K562 (cell line): ENCODE results near the gene THADA. TPM values are rescaled to one million over a fixed set of nuclear protein-coding genes. Genes with fewer than 3 reads are reported as not detected.

ENCODE experiments used
- ATAC-seq: fragments of 200-7000 bp; cut with Tn5 transposase; 3 replicates; pipeline ENCODE4 v1.9.1; 2020; ENCODE audit warnings: moderate library complexity
- BruUV-seq: library from RNA; stranded (reverse); fragments of 400-500 nt; replicated peaks from 2 replicates; lab custom pipeline; 2021; lab: Mats Ljungman, UMichigan
- CTCF ChIA-PET: fragments of 300-600 bp; formaldehyde crosslinking; extraction: SDS; loops from one replicate; lab custom pipeline; 2021; ENCODE audit warnings: low intra/inter-chr PET ratio; lab: Yijun Ruan, JAX
- POLR2A ChIA-PET: fragments of 300-600, 350-650 bp; sonication (Branson Sonifier 250); formaldehyde crosslinking; extraction: SDS; loops from one replicate; lab custom pipeline; 2021; ENCODE audit warnings: antibody characterized with exemption, inconsistent platforms; lab: Yijun Ruan, JAX
- DNase-seq, 4 experiments: peaks; one replicate each; pipeline versions ENCODE4 v3.0.0 to v3.0.0-alpha.2; 2011 to 2018; ENCODE audit warnings: low spot score in 3 of 4, mixed read lengths in 3 of 4; ENCODE audit errors: extremely low read depth in 1 of 4
- FAIRE-seq: peaks from 2 replicates; lab custom pipeline; 2011; peaks lifted over from hg19 to GRCh38; lab: Jason Lieb, UNC
- H2AFZ ChIP-seq: 2 replicates; pipeline ENCODE4 v1.6.0; 2011; ENCODE audit warnings: low read depth, low read length, control low read depth, inconsistent platforms
- H3K27ac ChIP-seq: fragments of 200-600 bp; 3 replicates; pipeline ENCODE4 v1.8.0; 2011; ENCODE audit warnings: low read depth, mild to moderate bottlenecking, control low read depth, inconsistent platforms, low read length, moderate library complexity, mixed read lengths; ENCODE audit errors: extremely low read depth
- H3K27me3 ChIP-seq, 2 experiments: fragments of 300-600 bp in 1 of 2; 2 replicates in 1 of 2; 3 replicates in 1 of 2; pipeline versions ENCODE4 v1.6.0 to v1.8.0; 2011; ENCODE audit warnings: inconsistent platforms in 2 of 2, low read length in 2 of 2, mild to moderate bottlenecking in 1 of 2, mixed read lengths in 1 of 2, moderate library complexity in 1 of 2; ENCODE audit not compliant: control insufficient read depth in 2 of 2, insufficient read depth in 2 of 2
- H3K36me3 ChIP-seq: fragments of 300-600 bp; 3 replicates; pipeline ENCODE4 v1.8.0; 2011; ENCODE audit warnings: mild to moderate bottlenecking, low read length, inconsistent platforms; ENCODE audit not compliant: control insufficient read depth, insufficient read depth
- H3K4me1 ChIP-seq, 2 experiments: fragments of 200-600 bp in 1 of 2; replicated peaks in 1 of 2; 2 replicates in 1 of 2; 3 replicates in 1 of 2; pipeline versions ENCODE4 v1.5.1 to v1.8.0; 2011; ENCODE audit warnings: inconsistent platforms in 2 of 2, low read length in 2 of 2, mild to moderate bottlenecking in 1 of 2, mixed read lengths in 1 of 2, moderate library complexity in 1 of 2; ENCODE audit not compliant: control insufficient read depth in 2 of 2, insufficient read depth in 2 of 2
- H3K4me2 ChIP-seq: 2 replicates; pipeline ENCODE4 v1.6.1; 2011; ENCODE audit warnings: low read length, control low read depth, inconsistent platforms, mixed read lengths; ENCODE audit not compliant: insufficient read depth
- H3K4me3 ChIP-seq: fragments of 200-600 bp; sonication (generic), shearing (Covaris generic); 2 replicates; pipeline ENCODE4 v1.5.1; 2016; ENCODE audit warnings: control low read depth, inconsistent platforms
- H3K79me2 ChIP-seq: fragments of 200-600 bp; 3 replicates; pipeline ENCODE4 v1.8.0; 2011; ENCODE audit warnings: low read length, inconsistent platforms; ENCODE audit not compliant: control insufficient read depth, insufficient read depth
- H3K9ac ChIP-seq, 2 experiments: 2 replicates each; pipeline versions ENCODE4 v1.6.0 to v1.6.1; 2011; ENCODE audit warnings: low read depth in 2 of 2, low read length in 2 of 2, control low read depth in 1 of 2, inconsistent platforms in 1 of 2, mild to moderate bottlenecking in 1 of 2, mixed read lengths in 1 of 2; ENCODE audit not compliant: insufficient read depth in 1 of 2
- H3K9me1 ChIP-seq: one replicate; pipeline ENCODE4 v1.6.0; 2011; ENCODE audit warnings: inconsistent platforms, mild to moderate bottlenecking, low read length, moderate library complexity; ENCODE audit not compliant: control insufficient read depth, insufficient read depth
- H3K9me3 ChIP-seq: replicated peaks from 2 replicates; pipeline ENCODE4 v1.5.1; 2011; ENCODE audit warnings: low read depth, low read length, inconsistent platforms; ENCODE audit not compliant: control insufficient read depth, insufficient read depth
- H4K20me1 ChIP-seq: replicated peaks from 2 replicates; pipeline ENCODE4 v1.6.1; 2011; ENCODE audit warnings: low read length, inconsistent platforms, mixed read lengths; ENCODE audit not compliant: control insufficient read depth, insufficient read depth
- BRF1 ChIP-seq: IDR thresholded peaks from 3 replicates; pipeline ENCODE4 v1.6.1; 2011; ENCODE audit warnings: borderline replicate concordance, mild to moderate bottlenecking; ENCODE audit not compliant: insufficient read length; ENCODE audit errors: extremely low read depth
- CTCF ChIP-seq, 3 experiments: IDR thresholded peaks in 2 of 3; conservative IDR thresholded peaks in 1 of 3; 2 replicates each; pipeline ENCODE4 v1.5.1; 2011 to 2012; ENCODE audit warnings: low read length in 3 of 3, mild to moderate bottlenecking in 3 of 3, control low read depth in 2 of 3, improper control_type of control experiment in 1 of 3, inconsistent platforms in 1 of 3, low read depth in 1 of 3, mixed read lengths in 1 of 3, moderate library complexity in 1 of 3; ENCODE audit not compliant: insufficient read depth in 2 of 3
- ZFP36 ChIP-seq: fragments of 150-350 bp; IDR thresholded peaks from 2 replicates; pipeline ENCODE4 v1.6.1; 2018; ENCODE audit warnings: low read length, low read depth; ENCODE audit not compliant: partially characterized antibody
- WGBS: fragments of 100-300 bp; shearing (Covaris generic); methylation state at CpG from one replicate; pipeline ENCODE4 v1.1.6; 2016; ENCODE audit warnings: low coverage, mixed read lengths; ENCODE audit not compliant: insufficient coverage; ENCODE audit errors: missing lambda C conversion rate; 5-methylcytosine and 5-hydroxymethylcytosine counted together
- in situ Hi-C: fragments of 300-500 bp; cut with MboI; formaldehyde crosslinking; loops from 4 replicates; pipeline ENCODE4 v1.15.0; 2018; ENCODE audit warnings: inconsistent platforms, mixed read lengths
- intact Hi-C: fragments of 100-400 bp; cut with micrococcal nuclease; formaldehyde crosslinking; loops from 2 replicates; pipeline ENCODE4 v1.14.2; 2022
- polyA plus RNA-seq, 8 experiments: library from polyadenylated mRNA; depleted of rRNA in 4 of 8; stranded (reverse) in 5 of 8; unstranded in 3 of 8; fragments of >200 nt; fragmentation: Nextera tagmentation in 2 of 8; fragmentation: Illumina TruSeq in 1 of 8; extraction: Ambion mirVana in 2 of 8; extraction: Trizol in 1 of 8; gene quantifications; 2 replicates each; pipeline versions ENCODE4 v1.2.1 to v1.2.3, GENCODE V29; 2011 to 2014; ENCODE audit warnings: inconsistent platforms in 1 of 8, missing spikeins in 1 of 8
- total RNA-seq, 7 experiments: library from RNA; depleted of rRNA in 6 of 7; stranded (reverse); fragments of >200 nt in 6 of 7; fragmentation: Illumina TruSeq in 2 of 7; extraction: Trizol in 2 of 7; gene quantifications; 2 replicates each; pipeline versions ENCODE4 v1.2.1 to v1.2.3, GENCODE V29; 2011 to 2021; ENCODE audit warnings: low replicate concordance in 1 of 7

Gene THADA
- total and polyA plus RNA-seq, 9 of the 15 experiments (the other 6 are each of a cell fraction or from before 2014, with no cell fraction given): 17.8 to 34.7 (median 31.9) TPM

GRCh38 chr2:43207553-43208300, 388.1 kb downstream of the THADA start:
- no peak for FAIRE-seq
- TF ChIP-seq ZFP36 (peak; percentile 70), CTCF (IDR thresholded peaks at IDR 0.05 in 2 of 3, conservative IDR thresholded peaks at IDR 0.05 in 1 of 3; ENCODE audit: insufficient read depth in 2 of 3, low read depth in 1 of 3, low read length in 3 of 3) (0 out of 6 replicates have a peak, but pooled peaks of 2 of the 3 experiments have one; percentile 12 to 15), BRF1 (no peak)
- in situ Hi-C loops (no loop called here), intact Hi-C loops (no loop called here)
- ATAC-seq: peak; percentile 44
- DNase-seq: peak in 1 of 4 experiments; percentile 47
- no peak overlapping the region for H3K27ac ChIP-seq
- 44% methylated on average over 9 of the region's 9 CpGs for WGBS
- H3K36me3 ChIP-seq: no peaks in the 10 kb centered on the region
- H3K9me1 ChIP-seq: no peaks in the 10 kb centered on the region
- H3K79me2 ChIP-seq: no peaks in the 10 kb centered on the region
- CTCF ChIA-PET: no interaction called here
- BruUV-seq: no TSS peak
- no peak overlapping the region for H3K4me3 ChIP-seq
- H3K4me2 ChIP-seq: no peak overlapping the region
- peaks cover 20 to 35% of the 10 kb centered on the region in 2 experiments for H3K4me1 ChIP-seq
- H3K27me3 ChIP-seq: no peaks in the 10 kb centered on the region
- POLR2A ChIA-PET: interaction anchor here (1.8 kb wide), 2 partner anchors 11 to 14 kb away, joined by 5 to 9 read pairs; no protein-coding TSS in a partner anchor
- no peaks in the 10 kb centered on the region for H3K9me3 ChIP-seq
- no peak overlapping the region for H2AFZ ChIP-seq
- H3K9ac ChIP-seq: peak overlapping the region in 1 of 2 experiments; percentile 19; a peak in 1 of 4 replicates
- no peaks in the 10 kb centered on the region for H4K20me1 ChIP-seq
